ENCODE measurements around the gene UBP1. TPM values are rescaled to one million over a fixed set of nuclear protein-coding genes. Genes with fewer than 3 reads are reported as not detected.
A peak's percentile ranks its signal among the peaks of the same experiment; 100 is the strongest.
"Not testable (repeated sequence)": the region's sequence is repeated elsewhere in the genome, so short reads cannot be mapped to it uniquely, and the experiment has no call there.

The UBP1 gene
- total RNA-seq, 1 donor from 2014 or later, result 61.8 TPM

- H3K27ac Mint-ChIP-seq (ENCODE audit: unreplicated experiment), result peak overlapping the region; percentile 83
- peaks cover 8% of the 10 kb centered on the region for H3K36me3 Mint-ChIP-seq (ENCODE audit: low read depth)
- no peak overlapping the region for H3K4me3 Mint-ChIP-seq (ENCODE audit: unreplicated experiment)
- H3K4me1 Mint-ChIP-seq (ENCODE audit: low read depth), result peaks cover 63% of the 10 kb centered on the region
- no peak for DNase-seq (ENCODE audit: low spot score)
- H3K9me3 Mint-ChIP-seq (ENCODE audit: low read depth), result no peaks in the 10 kb centered on the region
- no peak for TF ChIP-seq CTCF (IDR thresholded peaks at IDR 0.05)
- no peaks in the 10 kb centered on the region for H3K27me3 Mint-ChIP-seq (ENCODE audit: low read depth)
These were observed 14.8 kb downstream of the UBP1 start for GRCh38 chr3:33425453-33425852.

GRCh38 chr3:33424606-33425452, 15.4 kb downstream of the UBP1 start:
- no peaks in the 10 kb centered on the region for H3K27me3 Mint-ChIP-seq (ENCODE audit: low read depth)
- peaks cover 9% of the 10 kb centered on the region for H3K36me3 Mint-ChIP-seq (ENCODE audit: low read depth)
- TF ChIP-seq CTCF (IDR thresholded peaks at IDR 0.05), result no peak

GRCh38 chr3:33420966-33421365, 19.2 kb downstream of the UBP1 start:
- no peak overlapping the region for H3K4me3 Mint-ChIP-seq (ENCODE audit: unreplicated experiment)
- H3K27ac Mint-ChIP-seq (ENCODE audit: unreplicated experiment), result no peak overlapping the region
- TF ChIP-seq CTCF (IDR thresholded peaks at IDR 0.05), result peak; percentile 37
- H3K36me3 Mint-ChIP-seq (ENCODE audit: low read depth), result peaks cover 23% of the 10 kb centered on the region
- H3K9me3 Mint-ChIP-seq (ENCODE audit: low read depth), result no peaks in the 10 kb centered on the region
- DNase-seq (ENCODE audit: low spot score), result no peak
- no peaks in the 10 kb centered on the region for H3K27me3 Mint-ChIP-seq (ENCODE audit: low read depth)
- H3K4me1 Mint-ChIP-seq (ENCODE audit: low read depth), result peaks cover 34% of the 10 kb centered on the region

More at GRCh38 chr3:33424606-33425452, 15.4 kb downstream of the UBP1 start:
- no peak for DNase-seq (ENCODE audit: low spot score)
- H3K4me3 Mint-ChIP-seq (ENCODE audit: unreplicated experiment), result no peak overlapping the region
- peaks cover 60% of the 10 kb centered on the region for H3K4me1 Mint-ChIP-seq (ENCODE audit: low read depth)
- peak overlapping the region; percentile 83 for H3K27ac Mint-ChIP-seq (ENCODE audit: unreplicated experiment)
- no peaks in the 10 kb centered on the region for H3K9me3 Mint-ChIP-seq (ENCODE audit: low read depth)

GRCh38 chr3:33419948-33420347, 20.3 kb downstream of the UBP1 start:
- TF ChIP-seq CTCF (IDR thresholded peaks at IDR 0.05), result no peak
- Mint-ChIP-seq H3K27me3 (ENCODE audit: low read depth) (no peaks in the 10 kb centered on the region), H3K27ac (ENCODE audit: unreplicated experiment) (peak overlapping the region; percentile 80), H3K4me3 (ENCODE audit: unreplicated experiment) (no peak overlapping the region), H3K4me1 (ENCODE audit: low read depth) (peaks cover 27% of the 10 kb centered on the region), H3K9me3 (ENCODE audit: low read depth) (no peaks in the 10 kb centered on the region), H3K36me3 (ENCODE audit: low read depth) (peaks cover 25% of the 10 kb centered on the region)
- no peak for DNase-seq (ENCODE audit: low spot score)

GRCh38 chr3:33417066-33417673, 23.0 kb downstream of the UBP1 start:
- Mint-ChIP-seq H3K27me3 (ENCODE audit: low read depth) (no peaks in the 10 kb centered on the region), H3K4me3 (ENCODE audit: unreplicated experiment) (no peak overlapping the region), H3K9me3 (ENCODE audit: low read depth) (no peaks in the 10 kb centered on the region), H3K36me3 (ENCODE audit: low read depth) (peaks cover 34% of the 10 kb centered on the region), H3K4me1 (ENCODE audit: low read depth) (peaks cover 16% of the 10 kb centered on the region), H3K27ac (ENCODE audit: unreplicated experiment) (no peak overlapping the region)
- TF ChIP-seq CTCF (IDR thresholded peaks at IDR 0.05), result no peak
- no peak for DNase-seq (ENCODE audit: low spot score)

- not testable (repeated sequence) for H3K4me3 Mint-ChIP-seq (ENCODE audit: unreplicated experiment); H3K4me1 Mint-ChIP-seq (ENCODE audit: low read depth); H3K27me3 Mint-ChIP-seq (ENCODE audit: low read depth); H3K9me3 Mint-ChIP-seq (ENCODE audit: low read depth); DNase-seq (ENCODE audit: low spot score)
- Mint-ChIP-seq H3K27ac (ENCODE audit: unreplicated experiment) (peak overlapping the region; percentile 22), H3K36me3 (ENCODE audit: low read depth) (peaks cover 35% of the 10 kb centered on the region)
These were observed 29.4 kb downstream of the UBP1 start for GRCh38 chr3:33410816-33411215.

Measured in chondrocyte (in vitro differentiated cells).